ENCODE data around the gene YJU2. TPM values are rescaled to one million over a fixed set of nuclear protein-coding genes. Genes with fewer than 3 reads are reported as not detected.

Gene YJU2
- total RNA-seq, 1 experiment from 2014 or later = 11.0 TPM

DNA sequence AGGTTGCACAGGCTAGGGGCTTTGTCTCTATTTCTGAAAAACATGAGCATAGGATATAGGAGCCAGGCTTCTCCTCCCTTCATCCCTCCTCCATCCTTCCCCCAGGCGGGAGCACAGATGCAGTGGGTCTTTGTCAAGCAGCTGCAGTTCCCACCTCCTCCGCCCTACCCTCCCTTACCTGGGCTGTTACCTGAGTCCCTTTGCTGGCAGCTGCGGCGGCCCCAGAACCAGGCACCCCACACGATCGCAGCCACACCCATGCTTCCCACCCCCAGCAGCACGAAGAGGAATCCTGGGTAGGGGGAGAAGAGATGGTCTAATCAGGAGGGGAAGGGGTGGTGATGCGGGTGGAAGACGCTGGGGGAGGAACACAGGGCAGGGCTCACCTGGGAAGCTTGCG, 47.5 kb downstream of the YJU2 start:
- POLR2A ChIA-PET (ENCODE audit: unreplicated experiment) = no interaction called here
- no peak overlapping the region for H3K27ac ChIP-seq
- no peaks in the 10 kb centered on the region for H3K27me3 ChIP-seq (ENCODE audit: insufficient read depth, low read depth)
- no peak for DNase-seq
- BruUV-seq (replicated peaks) = no TSS peak
- CTCF ChIA-PET = no interaction called here
- no peaks in the 10 kb centered on the region for H3K9me3 ChIP-seq (ENCODE audit: insufficient read depth, low read depth)
- H3K9me2 ChIP-seq (ENCODE audit: insufficient read depth) = no peaks in the 10 kb centered on the region
- no peaks in the 10 kb centered on the region for H3F3A ChIP-seq (ENCODE audit: insufficient read depth, low read depth)
- no peaks in the 10 kb centered on the region for H4K20me1 ChIP-seq (ENCODE audit: insufficient read depth)
- TF ChIP-seq EZH2 (IDR thresholded peaks at IDR 0.05; ENCODE audit: low read depth) = no peak
- no peaks in the 10 kb centered on the region for H3K79me2 ChIP-seq (ENCODE audit: low read depth)
- intact Hi-C loops (cut with micrococcal nuclease; ENCODE audit: unreplicated experiment) = no loop called here
- no peak overlapping the region for H3K4me3 ChIP-seq
- no peak overlapping the region for H3K4me2 ChIP-seq
- no peaks in the 10 kb centered on the region for H3K4me1 ChIP-seq (replicated peaks; ENCODE audit: insufficient read depth)
- H3K36me3 ChIP-seq (ENCODE audit: low read depth) = no peaks in the 10 kb centered on the region
- H2AFZ ChIP-seq = no peak overlapping the region

DNA sequence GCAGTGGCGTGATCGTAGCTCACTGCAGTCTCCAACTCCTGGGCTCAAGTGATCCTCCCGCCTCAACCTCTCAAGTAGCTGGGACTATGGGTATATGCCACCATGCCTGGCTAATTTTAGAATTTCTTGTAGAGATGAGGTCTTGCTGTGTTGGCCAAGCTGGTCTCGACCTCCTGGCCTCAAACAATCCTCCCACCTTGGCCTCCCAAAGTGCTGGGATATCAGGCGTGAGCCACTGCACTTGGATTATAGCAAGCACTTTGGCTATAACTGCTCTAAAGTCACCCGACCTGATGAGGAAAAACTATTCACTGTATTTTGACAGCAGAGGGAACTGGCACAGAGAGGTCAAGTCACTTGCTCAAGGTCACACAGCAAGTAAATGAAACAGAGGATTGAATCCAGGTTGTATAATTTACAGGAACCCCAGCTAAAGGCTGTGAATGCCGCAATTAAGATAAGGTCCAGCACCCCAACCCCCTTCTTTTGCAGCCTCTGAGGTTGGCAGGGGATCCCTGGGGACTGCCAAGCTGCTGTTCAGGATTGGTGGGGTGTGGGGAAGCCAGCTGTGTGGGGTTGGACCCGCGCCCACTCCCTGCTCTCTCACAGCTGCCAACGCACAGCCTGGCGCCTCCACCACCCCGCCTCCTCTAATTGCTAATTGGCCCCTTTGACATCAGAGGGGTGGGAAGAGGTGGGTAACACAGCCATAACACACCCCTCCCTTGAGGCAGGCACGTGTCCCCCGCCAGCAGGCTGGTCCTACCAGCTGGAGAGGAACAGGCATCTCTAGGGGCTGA, 49.3 kb downstream of the YJU2 start:
- no peak for TF ChIP-seq CTCF (conservative IDR thresholded peaks at IDR 0.05)
- no peak for TF ChIP-seq EZH2 (IDR thresholded peaks at IDR 0.05; ENCODE audit: low read depth)

DNA sequence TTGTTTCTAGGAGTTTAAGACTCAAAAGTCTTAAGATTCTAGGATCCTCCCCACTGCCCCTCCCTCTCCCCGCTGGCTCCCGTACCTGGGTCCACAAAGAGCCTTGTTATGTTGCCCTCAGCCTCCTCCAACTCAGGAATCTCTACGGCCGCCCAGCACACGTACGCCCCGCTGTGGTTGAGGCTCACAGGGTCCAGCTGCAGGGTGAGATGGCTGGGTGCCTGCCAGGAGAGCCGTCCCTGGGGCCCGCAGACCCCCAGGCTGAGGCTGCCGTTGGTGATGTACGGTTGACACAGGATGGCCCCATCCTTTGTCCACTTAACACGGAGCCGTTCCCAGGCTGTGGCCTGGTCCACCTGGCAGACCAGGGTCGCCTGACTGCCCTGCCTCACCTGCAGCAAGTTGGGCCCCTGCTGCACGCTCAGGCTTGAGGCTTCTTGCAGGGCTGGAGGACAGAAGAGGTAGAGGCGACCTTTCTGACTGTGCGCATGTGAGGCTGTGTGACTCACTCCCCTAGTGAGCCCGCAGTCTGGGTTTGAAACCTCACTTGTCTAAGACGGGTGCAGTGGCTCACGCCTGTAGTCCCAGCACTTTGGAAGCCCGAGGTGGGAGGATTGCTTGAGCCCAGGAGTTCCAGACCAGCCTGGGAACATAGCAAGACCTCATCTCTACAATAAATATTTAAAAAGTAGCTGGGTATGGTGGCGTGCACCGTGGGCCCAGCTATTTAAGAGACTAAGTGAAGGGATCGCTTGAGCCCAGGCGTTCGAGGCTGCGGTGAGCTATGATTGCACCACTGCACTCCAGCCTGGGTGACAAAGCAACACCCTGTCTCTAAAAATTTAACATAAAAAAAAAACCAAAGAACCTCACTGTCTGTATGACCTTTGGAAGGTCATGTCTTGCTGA, 51.3 kb downstream of the YJU2 start:
- H3K4me1 ChIP-seq (replicated peaks; ENCODE audit: insufficient read depth) = no peaks in the 10 kb centered on the region
- POLR2A ChIA-PET (ENCODE audit: unreplicated experiment) = interaction anchor here (0.7 kb wide), 1 partner anchor 255 kb away, joined by 26 read pairs; no protein-coding TSS in a partner anchor
- H3K9me2 ChIP-seq (ENCODE audit: insufficient read depth) = no peaks in the 10 kb centered on the region
- H3K27me3 ChIP-seq (ENCODE audit: insufficient read depth, low read depth) = no peaks in the 10 kb centered on the region
- no peaks in the 10 kb centered on the region for H3F3A ChIP-seq (ENCODE audit: insufficient read depth, low read depth)
- BruUV-seq (replicated peaks) = no TSS peak
- no peaks in the 10 kb centered on the region for H4K20me1 ChIP-seq (ENCODE audit: insufficient read depth)
- H3K36me3 ChIP-seq (ENCODE audit: low read depth) = no peaks in the 10 kb centered on the region
- no peak for TF ChIP-seq EZH2 (IDR thresholded peaks at IDR 0.05; ENCODE audit: low read depth)
- CTCF ChIA-PET = no interaction called here
- H2AFZ ChIP-seq = no peak overlapping the region
- no peaks in the 10 kb centered on the region for H3K9me3 ChIP-seq (ENCODE audit: insufficient read depth, low read depth)
- intact Hi-C loops (cut with micrococcal nuclease; ENCODE audit: unreplicated experiment) = no loop called here
- no peak for DNase-seq
- no peak overlapping the region for H3K4me2 ChIP-seq
- H3K4me3 ChIP-seq = no peak overlapping the region
- no peak overlapping the region for H3K27ac ChIP-seq
- no peaks in the 10 kb centered on the region for H3K79me2 ChIP-seq (ENCODE audit: low read depth)

More for the DNA sequence above, 49.3 kb downstream of the YJU2 start:
- H3K4me2 ChIP-seq = no peak overlapping the region
- no peak overlapping the region for H2AFZ ChIP-seq
- H3K9me3 ChIP-seq (ENCODE audit: insufficient read depth, low read depth) = no peaks in the 10 kb centered on the region
- no peaks in the 10 kb centered on the region for H3K4me1 ChIP-seq (replicated peaks; ENCODE audit: insufficient read depth)
- H3K79me2 ChIP-seq (ENCODE audit: low read depth) = no peaks in the 10 kb centered on the region
- POLR2A ChIA-PET (ENCODE audit: unreplicated experiment) = no interaction called here
- CTCF ChIA-PET = no interaction called here
- H3K27ac ChIP-seq = no peak overlapping the region
- H4K20me1 ChIP-seq (ENCODE audit: insufficient read depth) = no peaks in the 10 kb centered on the region
- DNase-seq = no peak
- H3F3A ChIP-seq (ENCODE audit: insufficient read depth, low read depth) = no peaks in the 10 kb centered on the region
- no peaks in the 10 kb centered on the region for H3K9me2 ChIP-seq (ENCODE audit: insufficient read depth)
- no peaks in the 10 kb centered on the region for H3K27me3 ChIP-seq (ENCODE audit: insufficient read depth, low read depth)
- intact Hi-C loops (cut with micrococcal nuclease; ENCODE audit: unreplicated experiment) = no loop called here
- H3K36me3 ChIP-seq (ENCODE audit: low read depth) = no peaks in the 10 kb centered on the region
- H3K4me3 ChIP-seq = no peak overlapping the region
- no TSS peak for BruUV-seq (replicated peaks)

Data from PC-9 (cell line).